PC-9 (cell line): Measurements from ENCODE around the gene RPS21.

Experiments
- CTCF ChIP-seq: fragments of 200-600 bp; sonication (generic); conservative IDR thresholded peaks from 2 replicates; pipeline ENCODE4 v1.6.1; 2017; ENCODE audit warnings: mixed run types, antibody characterized with exemption, mild to moderate bottlenecking, moderate library complexity
- EZH2 ChIP-seq: fragments of 200-600 bp; sonication (generic); IDR thresholded peaks from 2 replicates; pipeline ENCODE4 v1.8.0; 2017; ENCODE audit warnings: antibody characterized with exemption, low read depth

GRCh38 chr20:62369815-62370114 lies 17.1 kb upstream of the RPS21 start:
- TF ChIP-seq EZH2 (no peak), CTCF (no peak)
